HEK293 (cell line): ENCODE results near the gene SYS1.

Experiments used
- CTCF ChIA-PET: fragments of 350-600 bp; formaldehyde crosslinking; extraction: SDS; loops from one replicate; lab custom pipeline; 2021; ENCODE audit warnings: antibody characterized with exemption; lab: Yijun Ruan, JAX
- POLR2A ChIA-PET: fragments of 300-600 bp; formaldehyde crosslinking; extraction: SDS; loops from one replicate; lab custom pipeline; 2020; ENCODE audit warnings: antibody characterized with exemption, inconsistent platforms; lab: Yijun Ruan, JAX
- H3K27ac ChIP-seq: fragments of 200-500 bp; sonication (Bioruptor generic); 2 replicates; pipeline ENCODE4 v1.5.1; 2014; ENCODE audit warnings: low read depth, low read length, control low read depth, inconsistent platforms; ENCODE audit errors: extremely low read depth
- H3K36me3 ChIP-seq, 2 experiments: fragments of 200-500 bp in 1 of 2; sonication (Bioruptor generic) in 1 of 2; 1 replicate in 1 of 2; 2 replicates in 1 of 2; pipeline ENCODE4 v1.5.1; 2014 to 2017; ENCODE audit warnings: inconsistent platforms in 2 of 2, low read length in 2 of 2; ENCODE audit not compliant: control insufficient read depth in 2 of 2, insufficient read depth in 1 of 2
- H3K4me1 ChIP-seq: fragments of 200-500 bp; sonication (Bioruptor generic); 2 replicates; pipeline ENCODE4 v1.5.1; 2014; ENCODE audit warnings: mild to moderate bottlenecking, low read length, inconsistent platforms; ENCODE audit not compliant: control insufficient read depth, insufficient read depth
- H3K4me3 ChIP-seq: 2 replicates; pipeline ENCODE4 v1.5.1; 2011; ENCODE audit warnings: low read depth, mild to moderate bottlenecking, control low read depth, low read length, moderate library complexity
- H3K9me3 ChIP-seq: fragments of 200-500 bp; sonication (Bioruptor generic); 2 replicates; pipeline ENCODE4 v1.5.1; 2014; ENCODE audit warnings: low read depth, low read length, inconsistent platforms; ENCODE audit not compliant: control insufficient read depth, insufficient read depth
- KLF10 ChIP-seq: fragments of 450-650 bp; IDR thresholded peaks from 2 replicates; pipeline ENCODE4 v1.5.1; 2018; ENCODE audit warnings: missing biosample characterization, mild to moderate bottlenecking, missing genetic modification characterization
- KLF9 ChIP-seq: fragments of 450-650 bp; formaldehyde crosslinking; IDR thresholded peaks from 2 replicates; pipeline ENCODE4 v1.5.1; 2016; ENCODE audit warnings: missing biosample characterization, missing genetic modification characterization, low read depth
- MYNN ChIP-seq: fragments of 450-650 bp; formaldehyde crosslinking; IDR thresholded peaks from 2 replicates; pipeline ENCODE4 v1.5.1; 2016; ENCODE audit warnings: missing biosample characterization, missing genetic modification characterization, borderline replicate concordance
- OVOL3 ChIP-seq: fragments of 450-650 bp; formaldehyde crosslinking; IDR thresholded peaks from 2 replicates; pipeline ENCODE4 v1.5.1; 2016; ENCODE audit warnings: missing biosample characterization, missing genetic modification characterization
- SCRT1 ChIP-seq: fragments of 450-650 bp; formaldehyde crosslinking; IDR thresholded peaks from 2 replicates; pipeline ENCODE4 v1.5.1; 2016; ENCODE audit warnings: missing biosample characterization, missing genetic modification characterization, borderline replicate concordance
- ZBTB1 ChIP-seq: fragments of 450-650 bp; formaldehyde crosslinking; IDR thresholded peaks from 2 replicates; pipeline ENCODE4 v1.5.1; 2016; ENCODE audit warnings: missing biosample characterization, missing genetic modification characterization
- ZBTB20 ChIP-seq: fragments of 450-650 bp; formaldehyde crosslinking; IDR thresholded peaks from 2 replicates; pipeline ENCODE4 v1.5.1; 2016; ENCODE audit warnings: missing biosample characterization, missing genetic modification characterization
- ZBTB6 ChIP-seq: fragments of 450-650 bp; formaldehyde crosslinking; IDR thresholded peaks from 2 replicates; pipeline ENCODE4 v1.5.1; 2017; ENCODE audit warnings: missing biosample characterization, missing genetic modification characterization
- ZFP41 ChIP-seq: fragments of 450-650 bp; formaldehyde crosslinking; IDR thresholded peaks from 2 replicates; pipeline ENCODE4 v1.5.1; 2016; ENCODE audit warnings: missing biosample characterization, missing genetic modification characterization, borderline replicate concordance
- ZFP69B ChIP-seq: fragments of 450-650 bp; formaldehyde crosslinking; IDR thresholded peaks from 2 replicates; pipeline ENCODE4 v1.5.1; 2016; ENCODE audit warnings: missing biosample characterization, missing genetic modification characterization
- ZNF18 ChIP-seq: fragments of 450-650 bp; formaldehyde crosslinking; IDR thresholded peaks from 2 replicates; pipeline ENCODE4 v1.5.1; 2016; ENCODE audit warnings: missing biosample characterization, missing genetic modification characterization
- ZNF394 ChIP-seq: fragments of 450-650 bp; formaldehyde crosslinking; IDR thresholded peaks from 2 replicates; pipeline ENCODE4 v1.5.1; 2016; ENCODE audit warnings: missing biosample characterization, missing genetic modification characterization, mild to moderate bottlenecking, moderate library complexity, borderline replicate concordance
- ZNF548 ChIP-seq: fragments of 450-650 bp; formaldehyde crosslinking; IDR thresholded peaks from 2 replicates; pipeline ENCODE4 v1.5.1; 2016; ENCODE audit warnings: missing biosample characterization, missing genetic modification characterization
- ZNF549 ChIP-seq: fragments of 450-650 bp; IDR thresholded peaks from 2 replicates; pipeline ENCODE4 v1.5.1; 2018; ENCODE audit warnings: missing biosample characterization, missing genetic modification characterization, mild to moderate bottlenecking, inconsistent platforms, moderate library complexity
- ZNF555 ChIP-seq: fragments of 450-650 bp; formaldehyde crosslinking; conservative IDR thresholded peaks from 2 replicates; pipeline ENCODE4 v1.5.1; 2017; ENCODE audit warnings: missing biosample characterization, mild to moderate bottlenecking, missing genetic modification characterization, inconsistent platforms
- ZNF624 ChIP-seq: fragments of 450-650 bp; formaldehyde crosslinking; IDR thresholded peaks from 2 replicates; pipeline ENCODE4 v1.5.1; 2017; ENCODE audit warnings: missing biosample characterization, missing genetic modification characterization
- ZNF645 ChIP-seq: fragments of 450-650 bp; formaldehyde crosslinking; IDR thresholded peaks from 2 replicates; pipeline ENCODE4; 2016; ENCODE audit warnings: missing biosample characterization, missing genetic modification characterization
- ZNF768 ChIP-seq: fragments of 450-650 bp; formaldehyde crosslinking; IDR thresholded peaks from 2 replicates; pipeline ENCODE4 v1.5.1; 2018; ENCODE audit warnings: missing biosample characterization, mild to moderate bottlenecking, missing genetic modification characterization
- TF ChIP-seq, protein P1 (sequence below): fragments of 450-650 bp; formaldehyde crosslinking; IDR thresholded peaks from 2 replicates; pipeline ENCODE4 v1.5.1; 2016; ENCODE audit warnings: missing biosample characterization, missing genetic modification characterization
- TF ChIP-seq, protein P2 (sequence below): fragments of 450-650 bp; formaldehyde crosslinking; IDR thresholded peaks from 2 replicates; pipeline ENCODE4 v1.5.1; 2017; ENCODE audit warnings: missing biosample characterization, missing genetic modification characterization

The SYS1 gene

GRCh38 chr20:45372646-45373352 is 9.8 kb downstream of the SYS1 start:
- H3K27ac ChIP-seq: no peak overlapping the region
- H3K4me3 ChIP-seq: no peak overlapping the region
- ChIA-PET CTCF (interaction anchor here (0.5 to 5.4 kb wide), 22 partner anchors 9 to 645 kb away, joined by 3 to 95 read pairs (median 8); partner anchors contain the start of genes PIGT, SYS1 and WFDC10A), POLR2A (interaction anchor here (0.6 to 1.6 kb wide), 5 partner anchors 10 to 555 kb away, joined by 3 to 14 read pairs (median 7); partner anchors contain the start of gene SYS1)
- H3K4me1 ChIP-seq: no peaks in the 10 kb centered on the region
- TF ChIP-seq KLF9 (tag by site-specific recombination) (no peak), ZBTB1 (tag by site-specific recombination) (no peak), ZNF624 (tag by site-specific recombination) (no peak), ZBTB20 (no peak), ZFP41 (tag by site-specific recombination) (no peak), ZFP69B (tag by site-specific recombination) (no peak), SCRT1 (tag by site-specific recombination) (no peak), MYNN (tag by site-specific recombination) (no peak), ZNF768 (tag by site-specific recombination) (no peak), ZNF645 (tag by site-specific recombination) (no peak), ZNF394 (tag by site-specific recombination) (no peak), ZBTB6 (no peak), OVOL3 (tag by site-specific recombination) (no peak), KLF10 (tag by site-specific recombination) (no peak), ZNF18 (tag by site-specific recombination) (no peak), ZNF549 (tag by site-specific recombination) (no peak), ZNF555 (tag by site-specific recombination) (no peak), ZNF548 (tag by site-specific recombination) (no peak)
- TF ChIP-seq, protein P1, sequence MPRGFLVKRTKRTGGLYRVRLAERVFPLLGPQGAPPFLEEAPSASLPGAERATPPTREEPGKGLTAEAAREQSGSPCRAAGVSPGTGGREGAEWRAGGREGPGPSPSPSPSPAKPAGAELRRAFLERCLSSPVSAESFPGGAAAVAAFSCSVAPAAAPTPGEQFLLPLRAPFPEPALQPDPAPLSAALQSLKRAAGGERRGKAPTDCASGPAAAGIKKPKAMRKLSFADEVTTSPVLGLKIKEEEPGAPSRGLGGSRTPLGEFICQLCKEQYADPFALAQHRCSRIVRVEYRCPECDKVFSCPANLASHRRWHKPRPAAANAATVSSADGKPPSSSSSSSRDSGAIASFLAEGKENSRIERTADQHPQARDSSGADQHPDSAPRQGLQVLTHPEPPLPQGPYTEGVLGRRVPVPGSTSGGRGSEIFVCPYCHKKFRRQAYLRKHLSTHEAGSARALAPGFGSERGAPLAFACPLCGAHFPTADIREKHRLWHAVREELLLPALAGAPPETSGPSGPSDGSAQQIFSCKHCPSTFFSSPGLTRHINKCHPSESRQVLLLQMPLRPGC: no peak
- TF ChIP-seq, protein P2, sequence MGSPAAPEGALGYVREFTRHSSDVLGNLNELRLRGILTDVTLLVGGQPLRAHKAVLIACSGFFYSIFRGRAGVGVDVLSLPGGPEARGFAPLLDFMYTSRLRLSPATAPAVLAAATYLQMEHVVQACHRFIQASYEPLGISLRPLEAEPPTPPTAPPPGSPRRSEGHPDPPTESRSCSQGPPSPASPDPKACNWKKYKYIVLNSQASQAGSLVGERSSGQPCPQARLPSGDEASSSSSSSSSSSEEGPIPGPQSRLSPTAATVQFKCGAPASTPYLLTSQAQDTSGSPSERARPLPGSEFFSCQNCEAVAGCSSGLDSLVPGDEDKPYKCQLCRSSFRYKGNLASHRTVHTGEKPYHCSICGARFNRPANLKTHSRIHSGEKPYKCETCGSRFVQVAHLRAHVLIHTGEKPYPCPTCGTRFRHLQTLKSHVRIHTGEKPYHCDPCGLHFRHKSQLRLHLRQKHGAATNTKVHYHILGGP (tag by site-specific recombination): no peak
- peaks cover 0 to 15% of the 10 kb centered on the region in 2 experiments; a peak in 1 of 3 replicates for H3K36me3 ChIP-seq
- no peaks in the 10 kb centered on the region for H3K9me3 ChIP-seq
